Lung (tissue), 12 donors: ENCODE results near the gene MELK. TPM values are rescaled to one million over a fixed set of nuclear protein-coding genes. Genes with fewer than 3 reads are reported as not detected.
"Not testable (repeated sequence)": the region's sequence is repeated elsewhere in the genome, so short reads cannot be mapped to it uniquely, and the experiment has no call there.

Experiments
- ATAC-seq: fragments of 200-7000 bp; cut with Tn5 transposase; one replicate; pipeline ENCODE4 v1.9.1; 2020; ENCODE audit warnings: moderate number of reproducible peaks; ENCODE audit not compliant: insufficient read depth, low FRiP score
- DNase-seq, 3 donors: peaks; one replicate each; pipeline ENCODE4 v3.0.0-alpha.2; 2013 to 2017
- H3K27ac ChIP-seq, 2 donors: one replicate each; pipeline ENCODE4 v1.5.1; 2013; ENCODE audit warnings: mild to moderate bottlenecking in 2 of 2, moderate library complexity in 2 of 2, control low read depth in 1 of 2, inconsistent platforms in 1 of 2, low read depth in 1 of 2, low read length in 1 of 2
- H3K27me3 ChIP-seq, 3 donors: one replicate each; pipeline ENCODE4 v1.5.1; 2013; ENCODE audit warnings: low read length in 2 of 3; ENCODE audit not compliant: control insufficient read depth in 3 of 3, insufficient read depth in 3 of 3
- H3K36me3 ChIP-seq, 4 donors: one replicate each; pipeline ENCODE4 v1.5.1; 2013; ENCODE audit warnings: low read length in 4 of 4, mild to moderate bottlenecking in 1 of 4, moderate library complexity in 1 of 4; ENCODE audit not compliant: control insufficient read depth in 4 of 4, insufficient read depth in 4 of 4
- H3K4me1 ChIP-seq, 5 donors: one replicate each; pipeline ENCODE4 v1.5.1; 2013; ENCODE audit warnings: low read length in 5 of 5, mild to moderate bottlenecking in 2 of 5, moderate library complexity in 1 of 5; ENCODE audit not compliant: control insufficient read depth in 5 of 5, insufficient read depth in 5 of 5
- H3K4me3 ChIP-seq: one replicate; pipeline ENCODE4 v1.5.1; 2013; ENCODE audit warnings: mild to moderate bottlenecking, control low read depth, moderate library complexity
- H3K9ac ChIP-seq, 2 donors: one replicate each; pipeline ENCODE4 v1.5.1; 2013; ENCODE audit warnings: low read length in 2 of 2, control low read depth in 1 of 2; ENCODE audit not compliant: insufficient read depth in 1 of 2
- H3K9me3 ChIP-seq, 4 donors: one replicate each; pipeline ENCODE4 v1.5.1; 2013; ENCODE audit warnings: low read length in 3 of 4, mild to moderate bottlenecking in 1 of 4, moderate library complexity in 1 of 4; ENCODE audit not compliant: control insufficient read depth in 4 of 4, insufficient read depth in 3 of 4
- CTCF ChIP-seq: IDR thresholded peaks from 2 replicates; pipeline ENCODE4 v1.5.1; 2012; ENCODE audit warnings: mild to moderate bottlenecking; ENCODE audit errors: control extremely low read depth, extremely low read depth
- WGBS, 2 donors: extraction: QIAGEN DNeasy Blood & Tissue Kit; methylation state at CpG; one replicate each; pipeline ENCODE4 v1.1.7; 2013; 5-methylcytosine and 5-hydroxymethylcytosine counted together
- polyA plus RNA-seq, 2 donors: library from polyadenylated mRNA; stranded (reverse); fragments of 200-250 nt; gene quantifications; one replicate each; pipeline ENCODE4 v1.2.1, GENCODE V29; 2013
- total RNA-seq, 2 donors: library from RNA; depleted of rRNA in 1 of 2; stranded (reverse); fragments of >200 nt in 1 of 2; gene quantifications; one replicate each; pipeline ENCODE4 v1.2.1, GENCODE V29; 2014 to 2021
- donor health status: control.
- donor health status: control.
- donor health status: Bipolar disorder and iron deficiency.
- donor health status: healthy.
- donor health status: DM: yes; HTN: yes; CAD: no.

Gene MELK
- total and polyA plus RNA-seq, 4 donors = 0.88 to 3.5 (median 1.5) TPM

GRCh38 chr9:36551129-36551528 is 21.6 kb upstream of the MELK start:
- Histone ChIP-seq H3K4me1 (no peaks in the 10 kb centered on the region), H3K9ac (no peak overlapping the region), H3K36me3 (no peaks in the 10 kb centered on the region), H3K4me3 (no peak overlapping the region), H3K27me3 (no peaks in the 10 kb centered on the region), H3K9me3 (no peaks in the 10 kb centered on the region), H3K27ac (no peak overlapping the region)
- TF ChIP-seq CTCF = no peak
- ATAC-seq (no peak), DNase-seq (no peak)
- 91 to 96% methylated on average over 3 of the region's 3 CpGs for WGBS, 2 donors

- H3K9ac ChIP-seq = no peak overlapping the region
- WGBS, 2 donors = 81 to 87% methylated on average over 6 of the region's 6 CpGs
- H3K4me3 ChIP-seq = no peak overlapping the region
- H3K36me3 ChIP-seq = no peaks in the 10 kb centered on the region
- no peak for TF ChIP-seq CTCF
- H3K9me3 ChIP-seq = no peaks in the 10 kb centered on the region
- no peak overlapping the region for H3K27ac ChIP-seq
- ATAC-seq (no peak), DNase-seq (no peak)
- no peaks in the 10 kb centered on the region for H3K4me1 ChIP-seq
- no peaks in the 10 kb centered on the region for H3K27me3 ChIP-seq
Observed at GRCh38 chr9:36551910-36552309, 20.8 kb upstream of the MELK start.

- no peaks in the 10 kb centered on the region for H3K9me3 ChIP-seq
- ATAC-seq = no peak
- H3K9ac ChIP-seq = no peak overlapping the region
- TF ChIP-seq CTCF = no peak
- H3K4me3 ChIP-seq = no peak overlapping the region
- H3K4me1 ChIP-seq = no peaks in the 10 kb centered on the region
- H3K36me3 ChIP-seq = no peaks in the 10 kb centered on the region
- WGBS, 2 donors = 78 to 86% methylated on average over 6 to 7 of the region's 7 CpGs
- no peak for DNase-seq
- no peaks in the 10 kb centered on the region for H3K27me3 ChIP-seq
- no peak overlapping the region for H3K27ac ChIP-seq
Observed at GRCh38 chr9:36559036-36559695, 13.5 kb upstream of the MELK start.

- H3K27me3 ChIP-seq = no peaks in the 10 kb centered on the region
- WGBS, 2 donors = 36 to 51% methylated on average over 2 of the region's 2 CpGs
- DNase-seq (no peak), ATAC-seq (no peak)
- no peak overlapping the region for H3K27ac ChIP-seq
- no peaks in the 10 kb centered on the region for H3K36me3 ChIP-seq
- no peaks in the 10 kb centered on the region for H3K9me3 ChIP-seq
- no peaks in the 10 kb centered on the region for H3K4me1 ChIP-seq
- no peak for TF ChIP-seq CTCF
- H3K4me3 ChIP-seq = no peak overlapping the region
- no peak overlapping the region for H3K9ac ChIP-seq
Observed at GRCh38 chr9:36560771-36561170, 11.9 kb upstream of the MELK start.

- not testable (repeated sequence) for H3K36me3 ChIP-seq, H3K27me3 ChIP-seq, H3K27ac ChIP-seq, H3K9me3 ChIP-seq, DNase-seq, H3K9ac ChIP-seq, ATAC-seq, H3K4me1 ChIP-seq, H3K4me3 ChIP-seq
- WGBS, 2 donors = 87 to 93% methylated on average over 11 of the region's 11 CpGs
Observed at GRCh38 chr9:36562801-36563200, 9.9 kb upstream of the MELK start.
